ENCODE results near the gene GALNTL6. TPM values are rescaled to one million over a fixed set of nuclear protein-coding genes. Genes with fewer than 3 reads are reported as not detected.

GALNTL6 gene
- total and polyA plus RNA-seq, 2 of the 4 experiments (the other 2 are of a cell fraction): under 0.01 TPM; not detected in 1

DNA sequence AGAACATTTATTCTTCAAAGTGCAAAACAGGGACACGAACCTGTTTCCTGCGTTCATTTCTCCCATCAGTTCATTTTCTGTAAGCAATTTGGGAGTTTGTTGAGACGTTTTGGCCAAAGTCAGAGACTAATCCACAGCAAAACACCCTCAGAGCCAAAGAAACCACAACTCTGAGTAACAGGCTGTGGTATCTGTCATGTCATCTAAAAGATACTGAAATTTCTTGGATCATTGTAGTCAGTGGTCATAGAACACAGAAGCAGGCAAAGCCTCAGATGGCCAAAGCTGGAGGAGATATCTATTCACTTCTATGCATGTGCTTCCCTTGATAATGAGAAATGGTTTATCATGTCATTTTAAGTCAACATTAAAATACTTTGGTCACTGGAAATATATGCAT, 869.8 kb downstream of the GALNTL6 start:
- in situ Hi-C loops (cut with MboI; ENCODE audit: low sequenced_read_pairs): no loop called here
- intact Hi-C loops (cut with micrococcal nuclease): no loop called here
- H4K8ac ChIP-seq (ENCODE audit: low read depth in 2 of 2, low read length in 2 of 2): no peak overlapping the region
- H3K4ac ChIP-seq (ENCODE audit: low read depth, low read length): no peak overlapping the region
- H2BK15ac ChIP-seq (ENCODE audit: low read depth, low read length): no peak overlapping the region
- no peaks in the 10 kb centered on the region for H3K9me1 ChIP-seq (ENCODE audit: insufficient read depth, low read length)
- DNase-seq: peak; percentile 4
- no peaks in the 10 kb centered on the region for H3K79me1 ChIP-seq (ENCODE audit: low read depth in 1 of 2, low read length in 2 of 2)
- dilution Hi-C loops (cut with HindIII; ENCODE audit: low sequenced_read_pairs, unreplicated experiment): no loop called here
- no peak overlapping the region for H2BK20ac ChIP-seq (ENCODE audit: low read depth, low read length)
- H2BK120ac ChIP-seq (ENCODE audit: low read depth, low read length): no peak overlapping the region
- H2AFZ ChIP-seq (replicated peaks; ENCODE audit: low read length, poor library complexity): no peak overlapping the region
- TF ChIP-seq MAZ (IDR thresholded peaks at IDR 0.05; ENCODE audit: borderline replicate concordance, low read depth, low read length): no peak
- TF ChIP-seq, protein P1, sequence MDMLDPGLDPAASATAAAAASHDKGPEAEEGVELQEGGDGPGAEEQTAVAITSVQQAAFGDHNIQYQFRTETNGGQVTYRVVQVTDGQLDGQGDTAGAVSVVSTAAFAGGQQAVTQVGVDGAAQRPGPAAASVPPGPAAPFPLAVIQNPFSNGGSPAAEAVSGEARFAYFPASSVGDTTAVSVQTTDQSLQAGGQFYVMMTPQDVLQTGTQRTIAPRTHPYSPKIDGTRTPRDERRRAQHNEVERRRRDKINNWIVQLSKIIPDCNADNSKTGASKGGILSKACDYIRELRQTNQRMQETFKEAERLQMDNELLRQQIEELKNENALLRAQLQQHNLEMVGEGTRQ (IDR thresholded peaks at IDR 0.05; ENCODE audit: low read depth, low read length): no peak
- TF ChIP-seq SMC3 (IDR thresholded peaks at IDR 0.05; ENCODE audit: low read depth, low read length): no peak
- no peak for TF ChIP-seq CEBPB (IDR thresholded peaks at IDR 0.05; ENCODE audit: low read depth, low read length)
- TF ChIP-seq, protein P2, sequence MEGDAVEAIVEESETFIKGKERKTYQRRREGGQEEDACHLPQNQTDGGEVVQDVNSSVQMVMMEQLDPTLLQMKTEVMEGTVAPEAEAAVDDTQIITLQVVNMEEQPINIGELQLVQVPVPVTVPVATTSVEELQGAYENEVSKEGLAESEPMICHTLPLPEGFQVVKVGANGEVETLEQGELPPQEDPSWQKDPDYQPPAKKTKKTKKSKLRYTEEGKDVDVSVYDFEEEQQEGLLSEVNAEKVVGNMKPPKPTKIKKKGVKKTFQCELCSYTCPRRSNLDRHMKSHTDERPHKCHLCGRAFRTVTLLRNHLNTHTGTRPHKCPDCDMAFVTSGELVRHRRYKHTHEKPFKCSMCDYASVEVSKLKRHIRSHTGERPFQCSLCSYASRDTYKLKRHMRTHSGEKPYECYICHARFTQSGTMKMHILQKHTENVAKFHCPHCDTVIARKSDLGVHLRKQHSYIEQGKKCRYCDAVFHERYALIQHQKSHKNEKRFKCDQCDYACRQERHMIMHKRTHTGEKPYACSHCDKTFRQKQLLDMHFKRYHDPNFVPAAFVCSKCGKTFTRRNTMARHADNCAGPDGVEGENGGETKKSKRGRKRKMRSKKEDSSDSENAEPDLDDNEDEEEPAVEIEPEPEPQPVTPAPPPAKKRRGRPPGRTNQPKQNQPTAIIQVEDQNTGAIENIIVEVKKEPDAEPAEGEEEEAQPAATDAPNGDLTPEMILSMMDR (conservative IDR thresholded peaks at IDR 0.05; ENCODE audit: low read depth, low read length): no peak
- no peak for TF ChIP-seq MAFK (IDR thresholded peaks at IDR 0.05; ENCODE audit: low read depth, low read length)
- TF ChIP-seq RFX5 (IDR thresholded peaks at IDR 0.05; ENCODE audit: low read depth, low read length): no peak
- TF ChIP-seq FOS (IDR thresholded peaks at IDR 0.05; ENCODE audit: low read depth, low read length): no peak
- TF ChIP-seq, protein P3, sequence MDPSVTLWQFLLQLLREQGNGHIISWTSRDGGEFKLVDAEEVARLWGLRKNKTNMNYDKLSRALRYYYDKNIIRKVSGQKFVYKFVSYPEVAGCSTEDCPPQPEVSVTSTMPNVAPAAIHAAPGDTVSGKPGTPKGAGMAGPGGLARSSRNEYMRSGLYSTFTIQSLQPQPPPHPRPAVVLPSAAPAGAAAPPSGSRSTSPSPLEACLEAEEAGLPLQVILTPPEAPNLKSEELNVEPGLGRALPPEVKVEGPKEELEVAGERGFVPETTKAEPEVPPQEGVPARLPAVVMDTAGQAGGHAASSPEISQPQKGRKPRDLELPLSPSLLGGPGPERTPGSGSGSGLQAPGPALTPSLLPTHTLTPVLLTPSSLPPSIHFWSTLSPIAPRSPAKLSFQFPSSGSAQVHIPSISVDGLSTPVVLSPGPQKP (IDR thresholded peaks at IDR 0.05; ENCODE audit: borderline replicate concordance, low read depth, low read length): no peak
- TF ChIP-seq BHLHE40 (IDR thresholded peaks at IDR 0.05; ENCODE audit: low read depth, low read length): no peak
- TF ChIP-seq CHD1 (IDR thresholded peaks at IDR 0.05; ENCODE audit: low read depth, low read length): no peak
- no peak for TF ChIP-seq RAD21 (IDR thresholded peaks at IDR 0.05; ENCODE audit: low read length)
- no peak overlapping the region for H4K91ac ChIP-seq (ENCODE audit: insufficient read depth, low read depth, low read length)
- no peak overlapping the region for H3K14ac ChIP-seq (replicated peaks; ENCODE audit: low read depth, low read length)
- no peaks in the 10 kb centered on the region for H3K4me1 ChIP-seq (ENCODE audit: control insufficient read depth, insufficient read depth, low read length)
- no peak for ATAC-seq (ENCODE audit: low read depth)
- no peaks in the 10 kb centered on the region for H4K20me1 ChIP-seq (ENCODE audit: insufficient read depth, low read length)
- H4K5ac ChIP-seq (ENCODE audit: low read depth, low read length): no peak overlapping the region
- no peak overlapping the region for H3K18ac ChIP-seq (ENCODE audit: low read depth, low read length)
- H3K56ac ChIP-seq (ENCODE audit: extremely low read depth, insufficient read depth, low read length): no peak overlapping the region
- no TSS peak for BruUV-seq (replicated peaks)
- POLR2A ChIA-PET (ENCODE audit: unreplicated experiment): no interaction called here
- no peak overlapping the region for H3K4me2 ChIP-seq (ENCODE audit: low read depth, low read length)
- H2AK5ac ChIP-seq (ENCODE audit: low read depth, low read length): no peak overlapping the region
- H3K36me3 ChIP-seq (ENCODE audit: control insufficient read depth, insufficient read depth, low read length): no peaks in the 10 kb centered on the region
- H3K4me3 ChIP-seq (ENCODE audit: insufficient read depth, low read depth, low read length): no peak overlapping the region
- H3K9ac ChIP-seq (ENCODE audit: low read depth, low read length): no peak overlapping the region
- CTCF ChIA-PET: no interaction called here
- H2AK9ac ChIP-seq (replicated peaks; ENCODE audit: low read depth, low read length, poor library complexity): no peak overlapping the region
- H3K9me3 ChIP-seq (ENCODE audit: control insufficient read depth, insufficient read depth, low read length): no peaks in the 10 kb centered on the region
- no CpG with 5 or more reads among the region's 3 CpGs for WGBS, 2 experiments (ENCODE audit: extremely low coverage in 2 of 2, insufficient read length in 1 of 2)
- H2BK5ac ChIP-seq (ENCODE audit: low read depth, low read length, poor library complexity, severe bottlenecking): no peak overlapping the region
- no peaks in the 10 kb centered on the region for H3K27me3 ChIP-seq (ENCODE audit: control insufficient read depth, insufficient read depth, low read length)
- no peak overlapping the region for H3K27ac ChIP-seq (ENCODE audit: insufficient read depth, low read length)
- H3K23ac ChIP-seq (ENCODE audit: low read depth, low read length): no peak overlapping the region
